K562 (cell line): ENCODE results near the gene ITPR1. TPM values are rescaled to one million over a fixed set of nuclear protein-coding genes. Genes with fewer than 3 reads are reported as not detected.

Source experiments
- BRCA1 ChIP-seq, 2 experiments: fragments of 450-650 bp in 1 of 2; sonication (generic) in 1 of 2; formaldehyde crosslinking in 1 of 2; IDR thresholded peaks; 2 replicates each; pipeline versions ENCODE4 v1.5.0 to v1.6.1; 2017 to 2020; ENCODE audit warnings: mild to moderate bottlenecking in 1 of 2, missing genetic modification reagents in 1 of 2
- CTBP1 ChIP-seq: fragments of 450-650 bp; IDR thresholded peaks from 2 replicates; pipeline ENCODE4 v1.6.1; 2016; ENCODE audit warnings: borderline replicate concordance
- ETV5 ChIP-seq: sonication (generic); formaldehyde crosslinking; IDR thresholded peaks from 2 replicates; pipeline ENCODE4 v1.4.0; 2020; ENCODE audit warnings: low read depth, mild to moderate bottlenecking, missing genetic modification reagents
- NR2F6 ChIP-seq: fragments of 450-650 bp; formaldehyde crosslinking; IDR thresholded peaks from 2 replicates; pipeline ENCODE4 v1.4.0; 2020; ENCODE audit warnings: mild to moderate bottlenecking
- NRF1 ChIP-seq, 2 experiments: fragments of 450-650 bp; IDR thresholded peaks in 1 of 2; conservative IDR thresholded peaks in 1 of 2; 2 replicates each; pipeline ENCODE4 v1.6.1; 2014; ENCODE audit warnings: mild to moderate bottlenecking in 2 of 2
- SAP30 ChIP-seq: fragments of 200-600 bp; sonication (generic); IDR thresholded peaks from 2 replicates; pipeline ENCODE4 v1.6.1; 2012; ENCODE audit warnings: borderline replicate concordance, low read depth, mild to moderate bottlenecking, moderate library complexity, low read length, control low read depth, inconsistent platforms; ENCODE audit not compliant: insufficient read depth, poor library complexity, severe bottlenecking
- TEAD4 ChIP-seq, 2 experiments: sonication (generic) in 1 of 2; formaldehyde crosslinking in 1 of 2; IDR thresholded peaks; 2 replicates each; pipeline versions ENCODE4 v1.6.1 to v1.8.0; 2012 to 2022; ENCODE audit warnings: borderline replicate concordance in 1 of 2, inconsistent platforms in 1 of 2, low read length in 1 of 2, mild to moderate bottlenecking in 1 of 2, missing genetic modification reagents in 1 of 2
- ZKSCAN3 ChIP-seq: fragments of 250-450 bp; sonication (Bioruptor Pico); IDR thresholded peaks from 2 replicates; pipeline ENCODE4 v1.4.0; 2020
- ZNF695 ChIP-seq: fragments of 450-650 bp; formaldehyde crosslinking; IDR thresholded peaks from 2 replicates; pipeline ENCODE4 v1.4.0; 2020; ENCODE audit warnings: mild to moderate bottlenecking, moderate library complexity
- ZNF79 ChIP-seq: fragments of 250-450 bp; sonication (Bioruptor Pico); IDR thresholded peaks from 2 replicates; pipeline ENCODE4 v1.4.0; 2020; ENCODE audit warnings: low read depth, mild to moderate bottlenecking, moderate library complexity
- ZSCAN29 ChIP-seq: fragments of 450-650 bp; IDR thresholded peaks from 2 replicates; pipeline ENCODE4 v1.6.1; 2017
- polyA plus RNA-seq, 8 experiments: library from polyadenylated mRNA; depleted of rRNA in 4 of 8; stranded (reverse) in 5 of 8; unstranded in 3 of 8; fragments of >200 nt; fragmentation: Nextera tagmentation in 2 of 8; fragmentation: Illumina TruSeq in 1 of 8; extraction: Ambion mirVana in 2 of 8; extraction: Trizol in 1 of 8; gene quantifications; 2 replicates each; pipeline versions ENCODE4 v1.2.1 to v1.2.3, GENCODE V29; 2011 to 2014; ENCODE audit warnings: inconsistent platforms in 1 of 8, missing spikeins in 1 of 8
- total RNA-seq, 7 experiments: library from RNA; depleted of rRNA in 6 of 7; stranded (reverse); fragments of >200 nt in 6 of 7; fragmentation: Illumina TruSeq in 2 of 7; extraction: Trizol in 2 of 7; gene quantifications; 2 replicates each; pipeline versions ENCODE4 v1.2.1 to v1.2.3, GENCODE V29; 2011 to 2021; ENCODE audit warnings: low replicate concordance in 1 of 7
- TF ChIP-seq, protein P1 (sequence below): sonication (generic); formaldehyde crosslinking; IDR thresholded peaks from 2 replicates; pipeline ENCODE4 v1.8.0; 2022; ENCODE audit warnings: mild to moderate bottlenecking, missing genetic modification reagents
- TF ChIP-seq, protein P2 (sequence below): sonication (generic); formaldehyde crosslinking; IDR thresholded peaks from 2 replicates; pipeline ENCODE4 v1.8.1; 2023; ENCODE audit warnings: mild to moderate bottlenecking, missing genetic modification reagents
- TF ChIP-seq, protein P3 (sequence below): fragments of 450-650 bp; IDR thresholded peaks from 2 replicates; pipeline ENCODE4 v1.6.1; 2016; ENCODE audit warnings: low read depth, mild to moderate bottlenecking, moderate library complexity
- TF ChIP-seq, protein P4 (sequence below): IDR thresholded peaks from 3 replicates; pipeline ENCODE4 v1.6.1; 2011; ENCODE audit warnings: borderline replicate concordance, mild to moderate bottlenecking, moderate library complexity; ENCODE audit not compliant: insufficient read length; ENCODE audit errors: extremely low read depth
- TF ChIP-seq, protein P5 (sequence below): sonication (generic); formaldehyde crosslinking; IDR thresholded peaks from 2 replicates; pipeline ENCODE4 v1.8.1; 2023; ENCODE audit warnings: mild to moderate bottlenecking, missing genetic modification reagents

ITPR1 gene
- total and polyA plus RNA-seq, 9 of the 15 experiments (the other 6 are each of a cell fraction or from before 2014, with no cell fraction given) = 22.4 to 40.0 (median 27.4) TPM

DNA sequence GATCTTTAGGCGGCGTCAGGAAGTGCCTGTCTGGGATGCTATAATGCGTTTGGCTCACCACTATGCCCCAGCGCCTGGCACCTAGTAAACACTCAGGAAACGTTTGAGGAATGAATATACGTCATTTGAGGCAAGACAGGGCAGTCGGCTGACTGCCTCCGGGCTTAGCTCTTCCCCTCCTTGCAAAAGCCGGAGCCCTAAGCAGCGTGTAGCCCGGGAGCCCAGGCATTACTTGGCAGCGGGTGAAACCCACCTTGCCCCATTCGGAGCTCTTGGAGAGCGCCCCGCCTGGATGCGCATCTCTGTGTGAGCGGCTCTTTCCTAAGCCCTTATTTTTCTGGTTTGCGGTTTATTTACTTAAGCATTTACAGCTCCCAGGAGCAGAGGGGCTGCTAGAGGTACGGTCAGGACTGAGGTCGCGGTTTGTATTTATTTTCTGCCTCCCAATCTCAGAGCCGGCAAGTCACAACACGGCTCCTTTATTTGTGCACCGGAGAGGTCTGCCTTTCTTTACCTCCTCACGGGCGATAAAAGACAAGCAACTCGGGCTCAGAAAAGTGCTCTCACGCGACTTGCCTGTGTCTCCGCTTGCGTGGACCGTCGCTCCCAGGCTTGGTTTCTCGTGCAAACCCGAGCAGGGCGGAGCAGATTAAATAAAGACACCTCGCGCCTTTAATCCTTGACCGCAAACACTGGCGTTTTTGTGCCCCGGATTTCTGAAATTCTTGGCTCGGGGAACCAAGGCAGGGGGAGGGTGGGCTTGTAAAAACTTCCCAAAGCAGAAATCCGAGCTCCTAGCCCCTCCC is 737 bp upstream of the ITPR1 start (continued):
- TF ChIP-seq, protein P1, sequence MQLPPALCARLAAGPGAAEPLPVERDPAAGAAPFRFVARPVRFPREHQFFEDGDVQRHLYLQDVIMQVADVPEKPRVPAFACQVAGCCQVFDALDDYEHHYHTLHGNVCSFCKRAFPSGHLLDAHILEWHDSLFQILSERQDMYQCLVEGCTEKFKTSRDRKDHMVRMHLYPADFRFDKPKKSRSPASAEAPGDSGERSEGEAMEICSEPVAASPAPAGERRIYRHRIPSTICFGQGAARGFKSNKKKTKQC (CRISPR knock-in tag) = no peak; the same call in none of the 2 replicates
- TF ChIP-seq ZKSCAN3 (CRISPR knock-in tag) (no peak), ZNF79 (CRISPR knock-in tag) (no peak), ZSCAN29 (peak; percentile 73; the same call in 1 of the 2 replicates), ZNF695 (CRISPR knock-in tag) (peak; percentile 35; the same call in 1 of the 2 replicates), SAP30 (peak; percentile 42), BRCA1 (IDR thresholded peaks at IDR 0.05) (no peak), BRCA1 (CRISPR knock-in tag; IDR thresholded peaks at IDR 0.05) (no peak), CTBP1 (peak; percentile 34; the same call in 1 of the 2 replicates), NRF1 (conservative IDR thresholded peaks at IDR 0.05 in 1 of 2, IDR thresholded peaks at IDR 0.05 in 1 of 2) (peak in 1 of 2 experiments; percentile 41; a peak in 1 of 4 replicates), NR2F6 (CRISPR knock-in tag) (no peak), TEAD4 (IDR thresholded peaks at IDR 0.05; ENCODE audit: low read length) (peak; percentile 8; the same call in 1 of the 2 replicates), TEAD4 (CRISPR knock-in tag; IDR thresholded peaks at IDR 0.05; ENCODE audit: borderline replicate concordance) (no peak), ETV5 (CRISPR knock-in tag) (0 out of 2 replicates have a peak, but pooled peaks have one; percentile 16)
- TF ChIP-seq, protein P2, sequence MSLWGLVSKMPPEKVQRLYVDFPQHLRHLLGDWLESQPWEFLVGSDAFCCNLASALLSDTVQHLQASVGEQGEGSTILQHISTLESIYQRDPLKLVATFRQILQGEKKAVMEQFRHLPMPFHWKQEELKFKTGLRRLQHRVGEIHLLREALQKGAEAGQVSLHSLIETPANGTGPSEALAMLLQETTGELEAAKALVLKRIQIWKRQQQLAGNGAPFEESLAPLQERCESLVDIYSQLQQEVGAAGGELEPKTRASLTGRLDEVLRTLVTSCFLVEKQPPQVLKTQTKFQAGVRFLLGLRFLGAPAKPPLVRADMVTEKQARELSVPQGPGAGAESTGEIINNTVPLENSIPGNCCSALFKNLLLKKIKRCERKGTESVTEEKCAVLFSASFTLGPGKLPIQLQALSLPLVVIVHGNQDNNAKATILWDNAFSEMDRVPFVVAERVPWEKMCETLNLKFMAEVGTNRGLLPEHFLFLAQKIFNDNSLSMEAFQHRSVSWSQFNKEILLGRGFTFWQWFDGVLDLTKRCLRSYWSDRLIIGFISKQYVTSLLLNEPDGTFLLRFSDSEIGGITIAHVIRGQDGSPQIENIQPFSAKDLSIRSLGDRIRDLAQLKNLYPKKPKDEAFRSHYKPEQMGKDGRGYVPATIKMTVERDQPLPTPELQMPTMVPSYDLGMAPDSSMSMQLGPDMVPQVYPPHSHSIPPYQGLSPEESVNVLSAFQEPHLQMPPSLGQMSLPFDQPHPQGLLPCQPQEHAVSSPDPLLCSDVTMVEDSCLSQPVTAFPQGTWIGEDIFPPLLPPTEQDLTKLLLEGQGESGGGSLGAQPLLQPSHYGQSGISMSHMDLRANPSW (CRISPR knock-in tag) = 0 out of 2 replicates have a peak, but pooled peaks have one; percentile 7
- TF ChIP-seq, protein P3, sequence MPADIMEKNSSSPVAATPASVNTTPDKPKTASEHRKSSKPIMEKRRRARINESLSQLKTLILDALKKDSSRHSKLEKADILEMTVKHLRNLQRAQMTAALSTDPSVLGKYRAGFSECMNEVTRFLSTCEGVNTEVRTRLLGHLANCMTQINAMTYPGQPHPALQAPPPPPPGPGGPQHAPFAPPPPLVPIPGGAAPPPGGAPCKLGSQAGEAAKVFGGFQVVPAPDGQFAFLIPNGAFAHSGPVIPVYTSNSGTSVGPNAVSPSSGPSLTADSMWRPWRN = peak; percentile 65; the same call in 1 of the 2 replicates
- TF ChIP-seq, protein P4, sequence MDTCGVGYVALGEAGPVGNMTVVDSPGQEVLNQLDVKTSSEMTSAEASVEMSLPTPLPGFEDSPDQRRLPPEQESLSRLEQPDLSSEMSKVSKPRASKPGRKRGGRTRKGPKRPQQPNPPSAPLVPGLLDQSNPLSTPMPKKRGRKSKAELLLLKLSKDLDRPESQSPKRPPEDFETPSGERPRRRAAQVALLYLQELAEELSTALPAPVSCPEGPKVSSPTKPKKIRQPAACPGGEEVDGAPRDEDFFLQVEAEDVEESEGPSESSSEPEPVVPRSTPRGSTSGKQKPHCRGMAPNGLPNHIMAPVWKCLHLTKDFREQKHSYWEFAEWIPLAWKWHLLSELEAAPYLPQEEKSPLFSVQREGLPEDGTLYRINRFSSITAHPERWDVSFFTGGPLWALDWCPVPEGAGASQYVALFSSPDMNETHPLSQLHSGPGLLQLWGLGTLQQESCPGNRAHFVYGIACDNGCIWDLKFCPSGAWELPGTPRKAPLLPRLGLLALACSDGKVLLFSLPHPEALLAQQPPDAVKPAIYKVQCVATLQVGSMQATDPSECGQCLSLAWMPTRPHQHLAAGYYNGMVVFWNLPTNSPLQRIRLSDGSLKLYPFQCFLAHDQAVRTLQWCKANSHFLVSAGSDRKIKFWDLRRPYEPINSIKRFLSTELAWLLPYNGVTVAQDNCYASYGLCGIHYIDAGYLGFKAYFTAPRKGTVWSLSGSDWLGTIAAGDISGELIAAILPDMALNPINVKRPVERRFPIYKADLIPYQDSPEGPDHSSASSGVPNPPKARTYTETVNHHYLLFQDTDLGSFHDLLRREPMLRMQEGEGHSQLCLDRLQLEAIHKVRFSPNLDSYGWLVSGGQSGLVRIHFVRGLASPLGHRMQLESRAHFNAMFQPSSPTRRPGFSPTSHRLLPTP = no peak
- TF ChIP-seq, protein P5, sequence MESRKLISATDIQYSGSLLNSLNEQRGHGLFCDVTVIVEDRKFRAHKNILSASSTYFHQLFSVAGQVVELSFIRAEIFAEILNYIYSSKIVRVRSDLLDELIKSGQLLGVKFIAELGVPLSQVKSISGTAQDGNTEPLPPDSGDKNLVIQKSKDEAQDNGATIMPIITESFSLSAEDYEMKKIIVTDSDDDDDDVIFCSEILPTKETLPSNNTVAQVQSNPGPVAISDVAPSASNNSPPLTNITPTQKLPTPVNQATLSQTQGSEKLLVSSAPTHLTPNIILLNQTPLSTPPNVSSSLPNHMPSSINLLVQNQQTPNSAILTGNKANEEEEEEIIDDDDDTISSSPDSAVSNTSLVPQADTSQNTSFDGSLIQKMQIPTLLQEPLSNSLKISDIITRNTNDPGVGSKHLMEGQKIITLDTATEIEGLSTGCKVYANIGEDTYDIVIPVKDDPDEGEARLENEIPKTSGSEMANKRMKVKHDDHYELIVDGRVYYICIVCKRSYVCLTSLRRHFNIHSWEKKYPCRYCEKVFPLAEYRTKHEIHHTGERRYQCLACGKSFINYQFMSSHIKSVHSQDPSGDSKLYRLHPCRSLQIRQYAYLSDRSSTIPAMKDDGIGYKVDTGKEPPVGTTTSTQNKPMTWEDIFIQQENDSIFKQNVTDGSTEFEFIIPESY = 0 out of 2 replicates have a peak, but pooled peaks have one; percentile 35
